Activated CD4-positive, alpha-beta T cell treated with anti-CD3 and anti-CD28 coated beads, Interleukin-2, amount 50 U/mL, for 24 hours (primary cell): ENCODE measurements around the gene STKLD1.
"Not testable (repeated sequence)": the region's sequence is repeated elsewhere in the genome, so short reads cannot be mapped to it uniquely, and the experiment has no call there.

Experiments
- DNase-seq, 2 donors: peaks; one replicate each; pipeline ENCODE4 v3.0.0-alpha.2; 2020; ENCODE audit warnings: low read depth in 1 of 2, low spot score in 1 of 2

STKLD1 gene

GRCh38 chr9:133360400-133361393 is 15.5 kb upstream of the STKLD1 start:
- no peak for DNase-seq

DNA sequence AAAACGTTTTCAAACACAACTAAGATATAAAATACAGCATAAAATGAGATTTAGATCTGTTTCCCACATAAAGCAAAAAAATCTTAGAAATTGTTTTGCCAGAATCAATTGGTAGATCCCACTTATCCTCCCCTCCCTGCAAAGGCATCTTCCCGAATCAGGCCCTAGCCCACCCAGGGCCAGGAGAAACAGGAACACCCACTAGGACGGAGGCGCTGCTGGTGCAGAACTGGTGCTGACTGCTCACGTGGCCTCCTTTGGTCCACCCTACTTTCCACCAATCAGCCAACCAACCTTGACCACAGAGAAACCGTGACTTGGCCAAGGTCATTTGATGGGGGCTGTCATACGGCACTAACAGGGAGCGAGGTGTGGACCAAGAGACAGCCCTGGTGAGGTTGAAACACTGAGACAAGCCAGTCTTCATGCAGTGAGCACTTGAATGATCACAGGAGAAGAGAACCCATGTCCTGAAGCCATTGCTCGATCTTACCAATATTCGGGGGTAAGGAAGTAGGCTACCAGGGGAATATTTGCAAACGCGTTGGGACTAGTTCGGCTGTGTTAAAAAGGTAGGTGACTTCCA is 14.6 kb upstream of the STKLD1 start:
- DNase-seq, result no peak

- DNase-seq, result no peak
Measured at GRCh38 chr9:133362359-133363044, 13.7 kb upstream of the STKLD1 start.

- DNase-seq, result no peak
Measured at GRCh38 chr9:133366435-133366834, 9.7 kb upstream of the STKLD1 start.

- DNase-seq, result no peak
Measured at GRCh38 chr9:133367221-133367620, 8.9 kb upstream of the STKLD1 start.

DNA sequence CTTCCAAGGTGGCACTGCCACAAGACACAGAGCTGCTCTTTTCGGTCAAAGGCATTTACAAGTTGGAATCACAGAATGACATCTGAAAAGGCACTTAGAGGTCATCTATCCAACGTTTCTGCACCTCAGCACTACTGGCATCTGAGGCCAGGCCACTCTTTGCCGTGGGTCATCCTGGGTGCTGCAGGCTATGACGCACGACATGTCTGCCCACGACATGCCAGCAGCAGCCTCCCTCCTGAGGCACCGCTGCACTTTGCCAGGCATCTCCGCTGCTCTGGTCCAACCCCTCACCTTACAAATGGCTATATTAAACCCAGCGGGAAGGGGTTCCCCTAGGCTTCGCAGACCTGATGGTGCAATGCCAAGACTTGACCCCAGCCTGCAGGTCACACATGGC is 8.4 kb upstream of the STKLD1 start:
- no peak for DNase-seq

- no peak for DNase-seq
Measured at GRCh38 chr9:133368249-133368881, 7.8 kb upstream of the STKLD1 start.

GRCh38 chr9:133369422-133369821 is 6.7 kb upstream of the STKLD1 start:
- no peak for DNase-seq

GRCh38 chr9:133369933-133370332 is 6.2 kb upstream of the STKLD1 start:
- no peak for DNase-seq

GRCh38 chr9:133370685-133371084 is 5.5 kb upstream of the STKLD1 start:
- no peak for DNase-seq

GRCh38 chr9:133371261-133371711 is 4.9 kb upstream of the STKLD1 start:
- DNase-seq, result peak in 1 of 2 donors; percentile 80

- no peak for DNase-seq
Measured at GRCh38 chr9:133372144-133372543, 4.0 kb upstream of the STKLD1 start.

DNA sequence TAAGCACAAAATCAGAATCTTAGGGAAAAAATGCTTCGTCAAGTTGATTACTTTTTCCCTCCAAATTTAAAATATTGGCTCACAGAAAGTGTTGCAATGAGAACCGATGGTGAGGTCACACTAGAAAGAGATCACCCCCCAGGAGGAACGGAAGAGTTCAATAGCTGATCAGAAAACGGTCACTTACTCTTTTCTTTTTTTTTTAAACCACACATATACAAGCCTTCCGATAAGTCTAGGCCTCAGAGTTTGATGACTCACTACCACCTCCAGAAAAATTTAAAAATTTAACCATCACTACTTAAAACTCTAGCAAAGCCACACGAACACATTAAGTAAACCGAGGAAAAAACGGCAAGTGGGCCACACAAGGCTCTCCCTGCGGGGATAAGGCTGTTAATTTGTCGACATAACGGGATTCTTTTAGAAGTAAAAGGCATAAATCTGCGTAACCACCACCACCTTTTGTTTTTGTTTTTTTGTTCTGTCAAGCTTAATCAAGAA is 1.5 kb upstream of the STKLD1 start:
- DNase-seq, result no peak

GRCh38 chr9:133375116-133375723 is 946 bp upstream of the STKLD1 start:
- DNase-seq, result no peak

GRCh38 chr9:133377280-133377679 is 1.1 kb downstream of the STKLD1 start:
- not testable (repeated sequence) for DNase-seq

- no peak for DNase-seq
Measured at GRCh38 chr9:133377721-133378216, 1.6 kb downstream of the STKLD1 start.

DNA sequence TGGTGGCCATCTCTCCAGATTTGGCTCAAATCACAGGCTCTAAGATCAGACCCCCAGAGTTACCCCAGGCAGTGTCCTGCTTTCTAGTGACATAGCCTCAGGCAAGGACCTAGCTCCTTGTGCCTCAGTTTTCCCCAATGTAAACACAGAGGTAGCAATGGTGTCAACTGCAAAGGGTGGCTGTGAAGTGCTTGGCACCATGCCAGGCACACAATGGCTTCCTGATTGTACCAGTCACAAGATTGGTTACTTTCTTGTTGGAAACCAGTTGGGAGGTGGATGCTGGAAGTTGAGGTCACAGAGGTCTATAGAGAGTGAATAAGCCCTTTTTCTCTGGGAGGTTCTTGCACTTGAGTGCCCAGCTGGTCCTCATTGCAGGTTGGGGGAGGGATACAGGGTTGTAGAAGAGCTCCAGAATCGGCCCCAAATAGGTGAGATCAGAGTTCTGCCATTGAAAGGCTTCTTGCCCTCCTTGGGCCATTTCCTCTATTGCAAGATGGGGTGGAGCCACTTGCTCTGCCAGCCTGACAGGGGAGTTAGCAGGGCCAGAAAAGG is 2.3 kb downstream of the STKLD1 start:
- DNase-seq, result no peak

DNA sequence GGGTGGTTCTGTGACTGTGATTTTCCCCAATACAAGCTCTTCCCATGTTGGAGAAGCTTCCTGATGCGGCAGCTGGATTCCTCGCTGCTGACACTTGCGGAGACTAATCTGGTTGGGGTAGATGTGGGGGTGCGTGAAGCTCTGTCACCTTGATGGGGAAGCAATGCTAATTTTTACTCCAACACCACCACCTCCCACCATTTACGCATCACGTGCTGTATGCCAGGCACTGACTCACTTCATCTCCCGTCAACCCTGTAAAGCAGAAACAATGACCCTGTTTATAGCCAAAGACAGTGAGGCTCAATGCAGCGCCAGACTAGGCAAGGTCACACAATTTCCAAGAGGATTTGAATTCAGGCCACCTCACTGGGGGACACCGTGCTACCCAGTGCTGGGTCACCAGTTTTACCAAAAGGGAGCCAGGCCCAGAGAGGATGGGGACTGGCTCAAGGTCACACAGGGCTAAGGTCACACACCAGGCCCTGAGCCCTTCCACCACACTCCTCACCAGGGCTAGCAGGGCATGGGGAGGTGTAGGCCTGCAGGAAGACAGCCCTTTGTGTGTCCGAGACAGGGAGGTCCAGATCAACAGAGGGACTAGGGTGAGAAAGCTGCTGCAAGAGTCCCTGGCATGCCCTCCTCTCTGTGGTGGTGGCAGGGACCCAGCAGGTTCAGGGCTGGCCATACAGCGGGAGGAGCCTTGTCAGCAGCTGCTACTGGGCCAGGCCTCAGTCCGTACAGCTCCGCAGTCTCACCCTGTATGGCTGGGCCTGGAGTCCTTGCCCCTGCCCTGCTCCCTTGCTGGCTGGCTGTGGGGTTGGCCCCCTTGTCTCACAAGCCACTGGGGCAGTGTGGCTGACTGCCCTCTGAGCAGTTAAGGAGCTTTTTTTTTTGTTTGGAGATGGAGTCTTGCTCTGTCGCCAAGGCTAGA is 3.3 kb downstream of the STKLD1 start:
- DNase-seq, result no peak

GRCh38 chr9:133380734-133381133 is 4.6 kb downstream of the STKLD1 start:
- no peak for DNase-seq
